ENCODE measurements around the gene CES2. TPM values are rescaled to one million over a fixed set of nuclear protein-coding genes. Genes with fewer than 3 reads are reported as not detected.
"Not testable (repeated sequence)": the region's sequence is repeated elsewhere in the genome, so short reads cannot be mapped to it uniquely, and the experiment has no call there.

CES2 gene
- 24.6 TPM for total RNA-seq

GRCh38 chr16:66935314-66936011, at the start of gene CES2:
Gene CES2, plus strand, starts transcription at chr16:66935516. Its CDS starts 120 bp downstream, at chr16:66935636.
- DNase-seq = no peak

GRCh38 chr16:66886321-66886720, 49.0 kb upstream of the CES2 start:
- DNase-seq = no peak

GRCh38 chr16:66886914-66887313, 48.4 kb upstream of the CES2 start:
- no peak for DNase-seq

GRCh38 chr16:66888647-66889615, 46.4 kb upstream of the CES2 start:
- DNase-seq = no peak

GRCh38 chr16:66889622-66890021, 45.7 kb upstream of the CES2 start:
- no peak for DNase-seq

GRCh38 chr16:66890799-66891198, 44.5 kb upstream of the CES2 start:
- DNase-seq = no peak

- DNase-seq = no peak
Measured at GRCh38 chr16:66891360-66891759, 44.0 kb upstream of the CES2 start.

- DNase-seq = no peak
Measured at GRCh38 chr16:66891797-66892196, 43.5 kb upstream of the CES2 start.

- no peak for DNase-seq
Measured at GRCh38 chr16:66894055-66894454, 41.3 kb upstream of the CES2 start.

GRCh38 chr16:66894948-66895688, 40.2 kb upstream of the CES2 start:
- peak; percentile 55 for DNase-seq

GRCh38 chr16:66895689-66895979, 39.7 kb upstream of the CES2 start:
- no peak for DNase-seq

- no peak for DNase-seq
Measured at GRCh38 chr16:66895999-66896398, 39.3 kb upstream of the CES2 start.

- not testable (repeated sequence) for DNase-seq
Measured at GRCh38 chr16:66896682-66897081, 38.6 kb upstream of the CES2 start.

GRCh38 chr16:66898207-66898606, 37.1 kb upstream of the CES2 start:
- DNase-seq = no peak

- no peak for DNase-seq
Measured at GRCh38 chr16:66898933-66899309, 36.4 kb upstream of the CES2 start.

GRCh38 chr16:66899310-66899944, 35.9 kb upstream of the CES2 start:
- DNase-seq = no peak

- no peak for DNase-seq
Measured at GRCh38 chr16:66899945-66900710, 35.2 kb upstream of the CES2 start.

- DNase-seq = no peak
Measured at GRCh38 chr16:66900721-66901441, 34.4 kb upstream of the CES2 start.

- no peak for DNase-seq
Measured at GRCh38 chr16:66901626-66902025, 33.7 kb upstream of the CES2 start.

GRCh38 chr16:66902648-66903543, 32.4 kb upstream of the CES2 start:
- no peak for DNase-seq
